Measurements from ENCODE around the gene CCBE1. TPM values are rescaled to one million over a fixed set of nuclear protein-coding genes. Genes with fewer than 3 reads are reported as not detected.

CCBE1 gene
- total and polyA plus RNA-seq, 5 experiments from 2014 or later: 0.36 TPM; not detected in 4

DNA sequence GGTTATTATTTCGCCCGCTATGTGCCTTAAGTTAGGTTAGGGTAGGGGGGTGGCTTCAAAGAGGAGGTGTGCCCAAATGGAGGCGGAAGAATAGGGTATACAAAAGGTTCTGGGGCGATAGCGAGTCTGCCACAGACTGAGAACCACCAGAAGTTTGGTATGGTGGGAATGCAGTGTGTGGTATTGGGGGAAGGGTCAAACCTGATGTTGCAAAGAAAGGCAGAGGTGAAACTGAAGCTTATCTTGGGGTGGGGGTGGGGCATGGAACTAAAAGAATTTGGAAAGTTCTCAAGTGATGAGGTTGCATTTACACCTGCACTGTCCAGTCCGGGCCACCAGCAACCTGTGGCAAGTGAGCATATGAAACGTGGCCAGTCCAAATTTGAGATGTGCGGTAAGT lies 11.8 kb upstream of the CCBE1 start:
- peaks cover 1 to 22% (median 5%) of the 10 kb centered on the region in 5 donors for H3K27me3 Mint-ChIP-seq
- peaks cover 0 to 2% (median 0%) of the 10 kb centered on the region in 4 donors for H3K4me1 Mint-ChIP-seq
- H3K4me3 Mint-ChIP-seq: no peak overlapping the region
- DNase-seq (no peak), ATAC-seq (no peak)
- no peak overlapping the region for H3K27ac Mint-ChIP-seq
- POLR2A ChIA-PET: no interaction called here
- H3K36me3 Mint-ChIP-seq: no peaks in the 10 kb centered on the region
- H3K9me3 Mint-ChIP-seq: peaks cover 0 to 7% (median 0%) of the 10 kb centered on the region in 9 donors

DNA sequence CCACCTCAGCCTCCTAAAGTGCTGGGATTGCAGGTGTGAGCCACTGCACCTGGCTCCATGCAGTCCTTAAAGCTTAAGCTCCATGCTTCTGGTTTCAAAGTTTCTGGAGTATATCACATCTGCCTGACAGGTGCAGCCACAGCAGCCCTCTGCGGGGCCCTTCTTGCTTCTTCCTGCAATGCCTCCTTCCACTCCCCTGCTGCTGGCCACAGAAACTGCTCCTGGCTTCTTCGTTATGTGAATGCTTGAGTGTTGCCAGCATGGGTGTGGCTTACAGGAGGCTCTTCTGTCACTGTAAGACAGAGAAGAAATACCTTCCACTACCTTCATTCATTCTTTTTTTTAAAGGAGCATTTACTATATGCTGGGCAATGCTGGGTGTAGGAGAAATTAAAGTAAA lies 10.1 kb upstream of the CCBE1 start:
- POLR2A ChIA-PET: no interaction called here
- Mint-ChIP-seq H3K4me3 (no peak overlapping the region), H3K36me3 (no peaks in the 10 kb centered on the region), H3K27me3 (peaks cover 1 to 22% (median 5%) of the 10 kb centered on the region in 5 donors), H3K4me1 (peaks cover 0 to 2% (median 0%) of the 10 kb centered on the region in 4 donors), H3K9me3 (peaks cover 0 to 3% (median 0%) of the 10 kb centered on the region in 9 donors), H3K27ac (no peak overlapping the region)
- ATAC-seq (no peak), DNase-seq (no peak)

DNA sequence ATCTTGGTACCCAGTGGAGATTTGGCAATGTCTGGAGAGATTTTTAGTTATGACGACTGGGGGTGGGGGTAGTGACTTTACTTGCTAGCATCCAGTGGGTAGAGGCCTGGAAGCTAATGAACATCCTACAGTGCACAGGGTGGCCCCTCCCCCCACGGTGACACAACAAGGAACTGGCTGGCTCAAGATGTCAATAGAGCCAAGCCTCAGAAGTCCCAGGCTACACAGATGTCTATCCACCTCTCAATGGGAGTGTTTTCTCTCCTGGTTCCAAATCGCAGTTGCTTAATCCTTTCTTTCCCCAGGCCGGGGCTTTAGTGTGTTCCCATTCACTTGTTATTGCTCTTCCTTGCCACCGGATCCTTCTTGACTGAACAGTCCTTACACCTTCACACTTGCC lies 9.3 kb upstream of the CCBE1 start:
- H3K4me3 Mint-ChIP-seq: no peak overlapping the region
- peaks cover 0 to 2% (median 0%) of the 10 kb centered on the region in 4 donors for H3K4me1 Mint-ChIP-seq
- H3K27me3 Mint-ChIP-seq: peaks cover 1 to 26% (median 5%) of the 10 kb centered on the region in 5 donors
- H3K27ac Mint-ChIP-seq: peak overlapping the region in 1 of 10 donors; percentile 67
- POLR2A ChIA-PET: no interaction called here
- no peak for DNase-seq
- H3K9me3 Mint-ChIP-seq: peaks cover 0 to 3% (median 0%) of the 10 kb centered on the region in 9 donors
- no peak for ATAC-seq
- H3K36me3 Mint-ChIP-seq: no peaks in the 10 kb centered on the region

DNA sequence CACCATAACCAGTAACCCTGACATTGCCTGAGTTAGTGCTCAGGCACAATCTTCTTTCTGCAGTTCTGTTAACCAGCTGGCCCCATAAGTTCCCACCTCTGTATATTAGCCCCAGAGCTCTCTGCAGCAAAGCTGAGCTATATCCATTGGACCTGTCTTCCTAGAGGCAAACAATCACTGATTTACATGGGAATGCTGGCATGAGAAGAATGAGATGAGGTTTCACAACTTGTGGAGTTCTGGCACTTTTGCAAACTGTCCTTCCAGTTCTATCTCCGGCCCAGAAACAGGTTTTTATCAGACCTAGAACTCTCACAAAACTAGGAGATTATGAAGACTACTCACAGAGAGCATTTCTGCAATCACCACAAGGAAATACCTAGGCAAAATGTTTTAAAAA lies 7.9 kb upstream of the CCBE1 start:
- peaks cover 0 to 2% (median 0%) of the 10 kb centered on the region in 4 donors for H3K4me1 Mint-ChIP-seq
- POLR2A ChIA-PET: no interaction called here
- H3K9me3 Mint-ChIP-seq: no peaks in the 10 kb centered on the region
- H3K4me3 Mint-ChIP-seq: no peak overlapping the region
- DNase-seq (no peak), ATAC-seq (no peak)
- no peaks in the 10 kb centered on the region for H3K36me3 Mint-ChIP-seq
- no peak overlapping the region for H3K27ac Mint-ChIP-seq
- H3K27me3 Mint-ChIP-seq: peaks cover 5 to 31% (median 10%) of the 10 kb centered on the region in 5 donors

DNA sequence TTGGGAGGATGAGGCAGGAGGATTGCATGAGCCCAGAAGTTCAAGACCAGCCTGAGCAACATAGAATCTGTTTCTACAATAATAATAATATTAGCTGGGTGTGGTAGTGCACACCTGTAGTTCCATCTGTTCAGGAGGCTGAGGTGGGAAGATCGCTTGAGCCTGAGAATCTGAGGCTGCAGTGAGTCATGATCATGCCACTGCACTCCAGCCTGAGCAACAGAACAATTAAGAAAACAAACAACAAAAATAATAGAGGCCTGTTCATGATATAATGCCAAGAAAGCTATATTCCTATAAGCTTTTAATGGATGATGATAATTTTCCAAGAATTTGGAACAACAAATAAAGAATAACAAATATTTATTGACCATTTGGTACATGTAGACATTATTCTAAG lies 6.9 kb upstream of the CCBE1 start:
- H3K9me3 Mint-ChIP-seq: no peaks in the 10 kb centered on the region
- H3K4me3 Mint-ChIP-seq: no peak overlapping the region
- POLR2A ChIA-PET: no interaction called here
- no peaks in the 10 kb centered on the region for H3K36me3 Mint-ChIP-seq
- H3K27ac Mint-ChIP-seq: no peak overlapping the region
- peaks cover 8 to 25% (median 12%) of the 10 kb centered on the region in 5 donors for H3K27me3 Mint-ChIP-seq
- ATAC-seq (no peak), DNase-seq (no peak)
- H3K4me1 Mint-ChIP-seq: no peaks in the 10 kb centered on the region

DNA sequence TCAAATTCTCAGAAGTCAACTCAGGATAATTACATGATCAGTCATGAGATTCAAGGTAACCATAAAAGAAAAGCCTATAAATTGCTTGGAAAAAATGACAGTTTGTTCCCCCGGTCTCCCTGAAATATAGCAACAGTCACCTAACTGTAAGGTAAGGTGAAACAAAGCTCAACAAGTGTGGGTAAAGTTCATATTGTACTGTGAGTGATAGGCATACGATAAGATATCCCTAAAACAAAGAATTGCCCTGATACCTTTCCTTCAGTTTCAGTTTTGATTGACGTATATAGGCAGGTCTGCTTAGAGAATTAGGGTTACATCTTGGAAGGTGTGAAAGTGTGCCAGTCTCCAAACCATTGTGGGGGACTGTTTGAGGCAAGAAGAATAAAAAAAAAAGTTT lies 4.0 kb upstream of the CCBE1 start:
- ATAC-seq (no peak), DNase-seq (no peak)
- Mint-ChIP-seq H3K9me3 (peaks cover 0 to 4% (median 0%) of the 10 kb centered on the region in 9 donors), H3K27me3 (peaks cover 20 to 43% (median 28%) of the 10 kb centered on the region in 5 donors), H3K4me3 (no peak overlapping the region), H3K27ac (no peak overlapping the region), H3K36me3 (peaks cover 0 to 4% (median 0%) of the 10 kb centered on the region in 3 donors), H3K4me1 (peaks cover 4 to 14% (median 8%) of the 10 kb centered on the region in 4 donors)
- POLR2A ChIA-PET: no interaction called here

DNA sequence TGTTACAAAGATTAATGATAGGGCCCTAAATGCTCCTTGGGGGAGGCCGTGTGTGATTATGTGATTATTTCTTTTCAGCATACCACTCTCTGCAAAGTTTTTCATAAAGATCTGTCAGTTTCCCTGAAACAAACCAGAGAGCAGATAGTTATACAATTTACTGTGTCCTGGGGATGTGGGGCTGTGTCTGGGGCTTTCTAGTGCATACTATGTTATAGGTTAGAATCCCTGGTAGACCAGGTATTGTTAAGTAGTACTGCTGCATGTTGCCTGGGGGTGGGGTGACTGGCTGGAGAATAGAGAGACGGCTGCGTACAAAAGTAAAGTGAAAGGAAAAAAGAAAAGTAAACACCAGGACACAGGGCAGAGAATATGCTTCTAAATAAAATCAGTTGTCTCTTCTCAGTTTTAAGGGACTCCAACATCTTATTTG lies 3.3 kb upstream of the CCBE1 start:
- DNase-seq (no peak), ATAC-seq (no peak)
- peaks cover 0 to 4% (median 0%) of the 10 kb centered on the region in 3 donors for H3K36me3 Mint-ChIP-seq
- H3K4me3 Mint-ChIP-seq: no peak overlapping the region
- H3K4me1 Mint-ChIP-seq: peaks cover 4 to 18% (median 12%) of the 10 kb centered on the region in 4 donors
- POLR2A ChIA-PET: no interaction called here
- H3K27ac Mint-ChIP-seq: no peak overlapping the region
- peaks cover 0 to 4% (median 0%) of the 10 kb centered on the region in 9 donors for H3K9me3 Mint-ChIP-seq
- peaks cover 25 to 50% (median 34%) of the 10 kb centered on the region in 5 donors for H3K27me3 Mint-ChIP-seq

DNA sequence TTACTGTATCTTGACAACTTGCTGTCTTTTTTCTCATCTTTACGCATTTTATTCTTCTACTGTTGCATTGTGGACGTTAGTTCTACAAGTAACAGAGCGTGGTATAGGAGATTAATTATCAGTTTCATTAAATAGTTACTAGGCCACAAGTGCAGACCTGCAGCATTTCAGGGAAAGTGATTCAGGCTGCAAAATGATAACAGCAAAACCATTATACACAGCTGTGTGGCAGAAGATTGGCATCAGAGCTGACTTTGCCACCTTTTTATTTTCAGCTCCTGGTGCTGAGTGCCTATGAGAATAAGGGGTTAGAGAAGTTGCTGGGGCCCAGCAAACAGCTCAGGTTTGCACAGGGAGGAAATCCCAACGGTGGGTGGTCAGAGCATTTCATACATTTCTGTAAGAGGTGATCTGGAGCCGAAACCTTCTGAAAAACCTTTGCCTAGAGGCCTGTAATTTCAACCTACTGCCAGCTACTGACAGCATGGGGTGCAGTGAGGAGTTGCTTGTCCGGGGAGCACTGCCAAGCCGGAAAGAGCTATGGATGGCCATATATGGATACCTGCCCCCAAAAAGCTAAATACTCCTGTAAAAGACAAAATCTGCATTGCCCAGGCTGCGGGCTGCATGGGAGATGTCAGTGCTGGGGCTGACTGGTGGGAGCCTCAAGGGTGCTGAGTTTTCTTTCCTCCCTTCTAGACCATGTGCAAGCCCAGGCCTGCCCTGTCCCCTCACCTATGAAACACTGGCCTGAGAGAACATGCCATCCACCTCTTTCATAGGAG lies 2.7 kb upstream of the CCBE1 start:
- Mint-ChIP-seq H3K4me1 (peaks cover 4 to 18% (median 12%) of the 10 kb centered on the region in 4 donors), H3K36me3 (peaks cover 0 to 4% (median 0%) of the 10 kb centered on the region in 3 donors), H3K27me3 (peaks cover 29 to 56% (median 40%) of the 10 kb centered on the region in 5 donors), H3K27ac (no peak overlapping the region), H3K9me3 (peaks cover 0 to 6% (median 0%) of the 10 kb centered on the region in 9 donors), H3K4me3 (no peak overlapping the region)
- POLR2A ChIA-PET: no interaction called here
- no peak for DNase-seq
- ATAC-seq: no peak

DNA sequence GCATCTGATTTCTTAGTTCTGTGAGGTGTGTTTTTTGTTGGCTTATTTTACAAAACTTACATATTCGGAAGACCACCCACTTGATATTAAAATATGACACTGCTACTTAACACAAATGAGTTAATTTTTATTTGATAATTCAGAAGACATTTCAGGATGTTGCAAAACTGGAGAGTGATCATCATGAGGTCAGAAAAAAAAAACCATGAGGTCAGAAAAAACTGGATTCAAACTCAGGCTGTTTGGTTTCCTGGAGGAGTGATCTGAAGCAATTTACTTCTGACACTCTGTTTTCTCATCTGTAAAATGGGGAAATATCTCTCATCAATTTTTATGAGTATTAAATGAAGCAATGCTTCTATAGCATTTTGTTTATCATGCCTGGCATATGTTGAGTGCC lies 1.8 kb upstream of the CCBE1 start:
- peaks cover 0 to 4% (median 0%) of the 10 kb centered on the region in 3 donors for H3K36me3 Mint-ChIP-seq
- peaks cover 33 to 65% (median 41%) of the 10 kb centered on the region in 5 donors for H3K27me3 Mint-ChIP-seq
- H3K4me3 Mint-ChIP-seq: no peak overlapping the region
- no peak overlapping the region for H3K27ac Mint-ChIP-seq
- H3K9me3 Mint-ChIP-seq: peaks cover 0 to 6% (median 0%) of the 10 kb centered on the region in 9 donors
- ATAC-seq (no peak), DNase-seq (no peak)
- peaks cover 4 to 18% (median 12%) of the 10 kb centered on the region in 4 donors for H3K4me1 Mint-ChIP-seq
- POLR2A ChIA-PET: no interaction called here

DNA sequence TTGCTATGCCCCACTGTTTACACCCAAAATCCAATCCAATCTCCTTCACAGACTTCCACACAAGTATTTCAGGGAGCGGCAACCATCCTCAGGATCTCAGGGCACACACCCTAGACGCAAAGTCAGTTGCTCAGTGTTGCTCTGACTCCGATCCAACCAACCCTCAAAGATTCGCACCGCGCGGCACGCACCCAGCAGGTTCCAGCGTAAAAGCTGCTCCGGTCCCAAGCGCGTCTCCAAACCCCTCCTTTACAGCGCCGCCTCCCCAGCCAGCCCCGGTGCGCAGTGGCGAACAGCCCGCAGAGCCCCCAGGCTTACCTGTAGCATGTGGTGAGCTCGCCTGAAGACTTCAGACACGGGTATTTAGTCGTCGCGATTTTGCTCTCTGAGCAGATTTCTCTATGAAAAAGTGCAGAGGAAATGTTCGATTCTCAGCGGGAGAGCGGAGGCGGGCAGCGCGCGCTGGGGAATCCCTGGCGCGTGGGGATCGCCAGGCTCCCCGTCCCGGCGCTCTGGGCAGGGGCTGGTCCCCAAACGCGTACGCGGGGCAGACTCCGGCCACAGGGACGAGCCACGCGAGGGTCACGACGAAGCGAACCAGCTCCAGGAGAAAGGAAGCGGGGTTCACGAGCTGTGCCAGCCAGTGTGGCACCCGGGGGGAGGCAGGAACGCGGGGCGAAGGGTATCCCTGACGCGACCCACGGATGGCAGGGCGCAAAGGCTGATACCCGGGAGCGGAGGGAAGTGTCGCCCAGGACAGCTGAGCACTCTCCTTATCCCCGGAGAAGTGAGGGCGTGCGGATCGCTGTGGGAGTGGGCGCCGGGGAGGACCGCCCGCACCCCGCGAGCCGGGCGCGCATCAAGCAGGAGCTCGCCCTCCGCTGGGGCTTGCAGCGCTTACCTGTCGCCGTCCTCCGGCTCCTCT lies 650 bp downstream of the CCBE1 start:
- Mint-ChIP-seq H3K4me3 (peak overlapping the region in 2 of 10 donors; percentile 5 to 46), H3K4me1 (peaks cover 4 to 18% (median 12%) of the 10 kb centered on the region in 4 donors), H3K27ac (no peak overlapping the region), H3K27me3 (peaks cover 34 to 79% (median 45%) of the 10 kb centered on the region in 5 donors), H3K9me3 (peaks cover 0 to 6% (median 0%) of the 10 kb centered on the region in 9 donors), H3K36me3 (peaks cover 0 to 4% (median 0%) of the 10 kb centered on the region in 3 donors)
- POLR2A ChIA-PET: no interaction called here
- ATAC-seq (no peak), DNase-seq (no peak)

DNA sequence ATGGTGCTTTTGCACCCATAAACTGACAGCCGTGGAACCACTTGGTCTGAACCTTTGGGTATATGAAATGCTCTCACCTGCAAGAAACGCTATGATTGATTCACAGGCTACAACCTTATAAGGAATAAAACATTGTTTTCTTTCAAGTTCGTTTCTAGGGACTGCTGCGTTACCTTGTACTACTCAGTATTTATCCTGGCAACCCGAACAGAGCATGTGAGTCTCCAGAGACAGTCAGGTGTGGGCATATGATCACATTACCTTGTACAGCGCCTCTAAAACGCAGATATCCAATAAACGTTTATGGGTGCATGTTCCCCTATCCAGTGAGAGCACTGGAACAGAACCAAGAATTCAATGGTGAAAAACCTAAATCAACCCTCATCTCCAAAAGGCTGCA lies 1.7 kb downstream of the CCBE1 start:
- no peak for DNase-seq
- peaks cover 29 to 77% (median 52%) of the 10 kb centered on the region in 5 donors for H3K27me3 Mint-ChIP-seq
- POLR2A ChIA-PET: no interaction called here
- no peak overlapping the region for H3K27ac Mint-ChIP-seq
- peaks cover 4 to 18% (median 12%) of the 10 kb centered on the region in 4 donors for H3K4me1 Mint-ChIP-seq
- no peak for ATAC-seq
- H3K4me3 Mint-ChIP-seq: no peak overlapping the region
- H3K36me3 Mint-ChIP-seq: peaks cover 0 to 4% (median 0%) of the 10 kb centered on the region in 3 donors
- peaks cover 0 to 6% (median 0%) of the 10 kb centered on the region in 9 donors for H3K9me3 Mint-ChIP-seq

DNA sequence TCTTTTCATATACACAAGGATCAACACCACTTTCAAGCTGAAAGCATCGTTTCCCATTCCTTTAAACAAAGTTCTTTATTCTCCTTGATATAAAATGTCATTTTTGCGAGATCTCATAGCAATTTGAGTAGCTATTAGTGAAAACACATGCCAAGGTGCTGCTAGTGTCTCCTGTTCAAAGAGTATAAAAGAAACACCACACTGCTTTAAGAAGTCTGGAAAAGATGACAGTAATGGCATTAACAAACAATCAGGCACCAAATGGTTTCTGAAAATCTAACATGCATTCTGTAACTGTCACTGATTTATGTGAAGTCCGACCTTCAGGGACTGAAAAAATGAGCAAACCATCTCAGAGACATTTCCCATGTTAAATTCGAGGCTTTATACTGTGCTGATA lies 2.4 kb downstream of the CCBE1 start:
- DNase-seq (no peak), ATAC-seq (no peak)
- H3K27me3 Mint-ChIP-seq: peaks cover 25 to 70% (median 49%) of the 10 kb centered on the region in 5 donors
- no peak overlapping the region for H3K27ac Mint-ChIP-seq
- peaks cover 0 to 6% (median 0%) of the 10 kb centered on the region in 9 donors for H3K9me3 Mint-ChIP-seq
- POLR2A ChIA-PET: no interaction called here
- H3K36me3 Mint-ChIP-seq: peaks cover 0 to 4% (median 0%) of the 10 kb centered on the region in 3 donors
- H3K4me3 Mint-ChIP-seq: no peak overlapping the region
- H3K4me1 Mint-ChIP-seq: peaks cover 4 to 18% (median 12%) of the 10 kb centered on the region in 4 donors

Data from naive thymus-derived CD8-positive, alpha-beta T cell (primary cell).